ENCODE measurements around the gene SPATA3. TPM values are rescaled to one million over a fixed set of nuclear protein-coding genes. Genes with fewer than 3 reads are reported as not detected.

SPATA3 gene
- total RNA-seq (2022; extraction: Qiagen RNA extraction; ENCODE audit: low read depth): not detected in 5 replicates

DNA sequence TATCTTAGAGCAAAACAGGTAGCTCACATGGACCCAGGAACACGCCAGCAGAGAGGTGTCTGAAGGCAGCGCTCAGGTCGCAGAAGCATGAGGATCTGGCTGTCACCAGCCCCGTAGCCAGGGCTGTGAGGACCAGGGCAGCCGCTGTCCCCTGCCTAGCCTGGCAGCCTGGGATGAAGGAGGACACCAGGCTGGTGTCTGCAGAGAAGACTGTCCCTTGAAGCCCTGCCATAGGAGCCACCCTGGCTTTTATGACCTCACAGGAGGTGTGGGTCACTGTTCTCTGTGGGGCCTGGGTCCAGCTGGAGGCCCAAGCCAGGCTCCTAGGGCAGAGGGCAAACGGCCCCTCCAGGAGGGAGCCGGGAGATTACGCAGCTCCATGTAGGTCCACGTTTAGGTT lies at the start of gene SPATA3:
TSS of gene SPATA3 (plus strand) at position 301 of the 400 bp plus-strand sequence. CDS start 113 bp downstream, outside the sequence.

DNA sequence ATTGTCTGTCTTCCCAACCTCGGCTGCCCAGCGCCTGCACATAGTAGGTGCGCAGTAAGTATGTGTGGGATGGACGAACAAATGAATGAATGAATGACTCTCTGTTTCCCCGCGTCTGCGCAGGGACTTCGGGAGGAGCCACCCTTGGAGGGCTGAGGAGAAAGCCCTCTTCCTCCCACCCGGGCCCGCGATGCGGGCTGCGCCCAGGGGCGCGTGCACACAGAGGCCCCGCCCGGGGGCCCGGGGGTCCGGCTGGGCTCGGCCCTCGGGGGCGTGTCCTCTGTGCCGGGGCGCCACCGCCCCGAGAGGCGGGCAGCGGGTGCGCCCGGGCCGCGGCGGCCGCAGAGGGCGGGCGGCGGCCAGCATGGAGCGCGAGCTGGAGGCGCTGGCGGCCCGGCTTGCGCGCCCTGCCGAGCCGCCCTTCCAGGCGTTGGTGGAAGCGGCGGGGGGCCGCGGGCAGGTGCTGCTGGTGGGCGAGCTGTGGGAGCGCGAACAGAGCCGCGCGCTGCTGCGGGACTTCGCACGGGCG lies 41.3 kb downstream of the SPATA3 start, which contains the start of gene C2orf72:
TSS of gene C2orf72 (plus strand) at position 322 of the 529 bp plus-strand sequence. CDS start at position 365, 43 bp downstream.

DNA sequence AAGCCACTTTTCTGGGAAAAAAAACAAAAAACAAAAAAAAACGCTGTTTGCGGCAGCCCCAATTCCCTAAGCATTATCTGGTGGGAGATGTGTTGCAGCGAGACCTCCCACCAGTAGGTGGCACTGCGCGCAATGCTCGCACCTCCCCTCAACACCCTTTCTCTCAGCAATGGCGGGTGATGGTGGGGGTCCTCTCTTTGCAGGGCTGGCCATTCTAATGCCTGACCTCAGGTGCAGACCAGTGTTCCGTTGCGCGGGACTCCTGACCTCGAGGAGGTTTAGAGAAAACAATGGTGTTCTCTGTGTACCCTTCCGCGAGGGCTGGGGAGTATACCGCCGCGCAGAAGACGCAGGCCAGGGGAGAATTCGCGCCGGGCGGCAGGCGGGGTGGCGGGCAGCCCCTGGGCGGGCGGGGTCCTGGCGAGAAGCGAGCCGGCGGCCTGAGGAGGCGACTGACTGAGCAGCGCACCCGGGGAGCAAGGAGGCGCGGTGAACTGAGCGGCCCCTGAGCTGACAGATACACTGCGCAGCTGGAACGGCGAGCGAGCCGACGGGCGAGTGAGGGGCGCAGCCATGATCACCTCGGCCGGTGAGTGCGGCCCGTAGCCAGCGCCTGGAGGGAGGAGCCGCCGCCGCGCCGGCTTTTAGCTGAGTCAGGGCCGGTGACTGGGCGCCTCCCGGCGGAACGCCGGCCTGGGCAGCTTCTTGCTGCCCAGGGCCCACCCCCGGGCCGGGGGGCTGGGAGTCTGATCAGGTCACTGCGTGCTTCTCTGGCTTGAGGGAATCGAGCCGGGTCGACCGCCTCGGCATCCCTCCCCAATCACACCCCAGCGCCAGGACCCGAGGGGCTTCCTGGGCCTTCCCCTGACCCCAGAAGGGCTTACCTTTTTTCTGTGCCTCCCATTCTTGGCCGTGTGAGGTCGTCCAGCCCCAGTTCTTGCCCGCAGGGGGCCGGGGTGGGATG lies 60.8 kb downstream of the SPATA3 start, which contains the start of gene PSMD1:
TSS of gene PSMD1 (plus strand) at position 415 of the 964 bp plus-strand sequence. CDS start at position 574, 159 bp downstream.

Other genes with a start within 250 kb of the SPATA3 start
- gene ITM2C, start 131.2 kb upstream of the SPATA3 start, total RNA-seq (2022; extraction: Qiagen RNA extraction; ENCODE audit: low read depth): 65.1 to 81.6 TPM (median 78.0 TPM) in 5 replicates
- not detected in 5 replicates for gene GPR55, start 70.9 kb upstream of the SPATA3 start, total RNA-seq (2022; extraction: Qiagen RNA extraction; ENCODE audit: low read depth)
- 5.6 to 9.3 TPM (median 5.6 TPM) in 5 replicates for gene C2orf72, start 41.4 kb downstream of the SPATA3 start, total RNA-seq (2022; extraction: Qiagen RNA extraction; ENCODE audit: low read depth)
- 111 to 140 TPM (median 117 TPM) in 5 replicates for gene PSMD1, start 60.7 kb downstream of the SPATA3 start, total RNA-seq (2022; extraction: Qiagen RNA extraction; ENCODE audit: low read depth)
- gene HTR2B, start 128.9 kb downstream of the SPATA3 start, total RNA-seq (2022; extraction: Qiagen RNA extraction; ENCODE audit: low read depth): 0.06 to 0.11 TPM (median 0.06 TPM) in 3 of 5 replicates, not detected in the others
- 13.3 to 16.7 TPM (median 15.8 TPM) in 5 replicates for gene ARMC9, start 202.5 kb downstream of the SPATA3 start, total RNA-seq (2022; extraction: Qiagen RNA extraction; ENCODE audit: low read depth)